Liver (tissue), 9 donors: ENCODE results near the gene IQGAP2. TPM values are rescaled to one million over a fixed set of nuclear protein-coding genes. Genes with fewer than 3 reads are reported as not detected.
A peak's percentile ranks its signal among the peaks of the same experiment; 100 is the strongest.

ENCODE experiments used
- DNase-seq: peaks from one replicate; pipeline ENCODE4 v3.0.0-alpha.2; 2017; ENCODE audit warnings: low spot score
- H3K27ac ChIP-seq, 2 donors: one replicate each; pipeline ENCODE4 v1.7.0; 2013; ENCODE audit warnings: inconsistent platforms in 2 of 2, low read length in 2 of 2, control low read depth in 1 of 2, low read depth in 1 of 2, mild to moderate bottlenecking in 1 of 2
- H3K27me3 ChIP-seq, 4 donors: one replicate each; pipeline versions ENCODE4 v1.6.1 to v1.7.0; 2013; ENCODE audit warnings: low read length in 3 of 4, inconsistent platforms in 1 of 4, mild to moderate bottlenecking in 1 of 4, moderate library complexity in 1 of 4; ENCODE audit not compliant: control insufficient read depth in 4 of 4, insufficient read depth in 4 of 4
- H3K36me3 ChIP-seq, 4 donors: one replicate each; pipeline versions ENCODE4 v1.6.1 to v1.7.0; 2013; ENCODE audit warnings: low read length in 3 of 4, mild to moderate bottlenecking in 3 of 4, low read depth in 1 of 4, moderate library complexity in 1 of 4; ENCODE audit not compliant: control insufficient read depth in 4 of 4, insufficient read depth in 3 of 4
- H3K4me1 ChIP-seq, 4 donors: one replicate each; pipeline versions ENCODE4 v1.6.1 to v1.7.0; 2013; ENCODE audit warnings: low read length in 3 of 4, mild to moderate bottlenecking in 3 of 4, moderate library complexity in 1 of 4; ENCODE audit not compliant: control insufficient read depth in 4 of 4, insufficient read depth in 4 of 4
- H3K4me3 ChIP-seq, 3 donors: one replicate each; pipeline versions ENCODE4 v1.6.1 to v1.7.0; 2013; ENCODE audit warnings: low read length in 3 of 3, control low read depth in 1 of 3, low read depth in 1 of 3, mild to moderate bottlenecking in 1 of 3
- H3K9ac ChIP-seq, 2 donors: one replicate each; pipeline ENCODE4 v1.7.0; 2013; ENCODE audit warnings: low read length in 2 of 2, mild to moderate bottlenecking in 2 of 2, moderate library complexity in 2 of 2, control low read depth in 1 of 2, low read depth in 1 of 2
- H3K9me3 ChIP-seq, 4 donors: one replicate each; pipeline versions ENCODE4 v1.6.1 to v1.7.0; 2013; ENCODE audit warnings: low read length in 3 of 4; ENCODE audit not compliant: control insufficient read depth in 4 of 4
- ATF3 ChIP-seq: IDR thresholded peaks from 2 replicates; pipeline ENCODE4 v1.6.1; 2016; ENCODE audit warnings: antibody characterized with exemption
- EGR1 ChIP-seq, 2 donors: IDR thresholded peaks; 2 replicates each; pipeline ENCODE4 v1.6.1; 2016 to 2018; ENCODE audit warnings: antibody characterized with exemption in 2 of 2, low read depth in 2 of 2
- FOXA1 ChIP-seq: IDR thresholded peaks from 2 replicates; pipeline ENCODE4 v1.6.1; 2016; ENCODE audit warnings: antibody characterized with exemption
- GABPA ChIP-seq, 2 donors: IDR thresholded peaks in 1 of 2; conservative IDR thresholded peaks in 1 of 2; 2 replicates each; pipeline ENCODE4 v1.6.1; 2016; ENCODE audit warnings: antibody characterized with exemption in 2 of 2, mild to moderate bottlenecking in 1 of 2, moderate library complexity in 1 of 2
- HNF4A ChIP-seq, 2 donors: conservative IDR thresholded peaks; 2 replicates each; pipeline ENCODE4 v1.6.1; 2016; ENCODE audit warnings: antibody characterized with exemption in 2 of 2, mild to moderate bottlenecking in 2 of 2
- HNF4G ChIP-seq: IDR thresholded peaks from 2 replicates; pipeline ENCODE4 v1.6.1; 2016; ENCODE audit warnings: antibody characterized with exemption
- JUND ChIP-seq, 2 donors: IDR thresholded peaks; 2 replicates each; pipeline ENCODE4 v1.6.1; 2016; ENCODE audit warnings: antibody characterized with exemption in 2 of 2
- NR2F2 ChIP-seq: IDR thresholded peaks from 2 replicates; pipeline ENCODE4 v1.6.1; 2016; ENCODE audit warnings: antibody characterized with exemption
- RAD21 ChIP-seq, 2 donors: IDR thresholded peaks; 2 replicates each; pipeline ENCODE4 v1.6.1; 2016; ENCODE audit warnings: antibody characterized with exemption in 2 of 2, mild to moderate bottlenecking in 2 of 2
- RXRA ChIP-seq, 2 donors: IDR thresholded peaks; 2 replicates each; pipeline ENCODE4 v1.6.1; 2017 to 2018; ENCODE audit warnings: antibody characterized with exemption in 2 of 2, mild to moderate bottlenecking in 1 of 2
- SP1 ChIP-seq: IDR thresholded peaks from 2 replicates; pipeline ENCODE4 v1.6.1; 2018; ENCODE audit warnings: antibody characterized with exemption, mild to moderate bottlenecking
- WGBS: extraction: QIAGEN DNeasy Blood & Tissue Kit; methylation state at CpG from one replicate; pipeline ENCODE4 v1.1.7; 2013; 5-methylcytosine and 5-hydroxymethylcytosine counted together
- polyA plus RNA-seq, 2 donors: library from polyadenylated mRNA; stranded (reverse) in 1 of 2; unstranded in 1 of 2; fragments of 200-250 nt in 1 of 2; fragments of >200 nt in 1 of 2; fragmentation: Nextera tagmentation in 1 of 2; extraction: Ambion mirVana in 1 of 2; gene quantifications; one replicate each; pipeline versions ENCODE4 v1.2.1 to v1.2.3, GENCODE V29; 2013 to 2015
- total RNA-seq, 2 donors: library from RNA; depleted of rRNA; stranded (reverse); fragments of >200 nt; gene quantifications; one replicate each; pipeline ENCODE4 v1.2.3, GENCODE V29; 2014
- TF ChIP-seq, protein P1 (sequence below): IDR thresholded peaks from 2 replicates; pipeline ENCODE4 v1.6.1; 2016; ENCODE audit warnings: antibody characterized with exemption
- TF ChIP-seq, protein P2 (sequence below): IDR thresholded peaks from 2 replicates; pipeline ENCODE4 v1.6.1; 2016; ENCODE audit warnings: antibody characterized with exemption
- donor health status: healthy.
- donor health status: healthy.
- donor health status: healthy.
- donor health status: healthy.
- donor health status: healthy.

IQGAP2 gene
- total and polyA plus RNA-seq, 4 donors = 41.5 to 205 (median 102) TPM

GRCh38 chr5:76473009-76473336 lies 69.9 kb downstream of the IQGAP2 start:
- WGBS = 69% methylated on average over 2 of the region's 2 CpGs
- Histone ChIP-seq H3K9me3 (no peaks in the 10 kb centered on the region), H3K4me1 (peaks cover 8 to 61% (median 50%) of the 10 kb centered on the region in 4 donors), H3K27me3 (no peaks in the 10 kb centered on the region), H3K9ac (no peak overlapping the region), H3K36me3 (no peaks in the 10 kb centered on the region), H3K4me3 (no peak overlapping the region), H3K27ac (peak overlapping the region; percentile 7 to 67)
- DNase-seq = no peak
- TF ChIP-seq RAD21 (IDR thresholded peaks at IDR 0.05) (no peak), NR2F2 (no peak), ATF3 (no peak)
- TF ChIP-seq, protein P1, sequence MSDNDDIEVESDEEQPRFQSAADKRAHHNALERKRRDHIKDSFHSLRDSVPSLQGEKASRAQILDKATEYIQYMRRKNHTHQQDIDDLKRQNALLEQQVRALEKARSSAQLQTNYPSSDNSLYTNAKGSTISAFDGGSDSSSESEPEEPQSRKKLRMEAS = peak; percentile 3

DNA sequence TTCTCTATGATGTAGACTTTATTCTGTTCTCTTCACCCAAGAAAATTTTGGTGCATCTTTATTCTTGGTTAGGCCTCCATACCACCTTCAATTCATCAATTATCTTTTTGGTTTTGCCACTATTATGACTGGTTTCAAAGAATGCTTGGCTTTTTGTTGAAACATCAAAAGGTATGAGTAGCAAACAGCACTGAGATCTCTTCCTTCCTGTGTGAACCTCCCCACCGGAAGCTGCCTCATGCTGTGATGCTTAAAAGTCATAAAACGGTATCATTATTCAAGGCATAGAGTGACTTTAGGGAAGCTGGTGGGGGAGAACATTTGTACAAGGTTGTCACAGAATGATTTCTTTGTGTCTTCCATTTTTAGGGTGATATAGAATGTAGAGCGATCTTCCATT lies 70.6 kb downstream of the IQGAP2 start:
- H3K9ac ChIP-seq = no peak overlapping the region
- DNase-seq = no peak
- H3K4me3 ChIP-seq = no peak overlapping the region
- H3K27ac ChIP-seq = peak overlapping the region in 1 of 2 donors; percentile 7
- H3K9me3 ChIP-seq = no peaks in the 10 kb centered on the region
- no peaks in the 10 kb centered on the region for H3K36me3 ChIP-seq
- H3K27me3 ChIP-seq = no peaks in the 10 kb centered on the region
- 78% methylated on average over 3 of the region's 3 CpGs for WGBS
- H3K4me1 ChIP-seq = peaks cover 8 to 66% (median 52%) of the 10 kb centered on the region in 4 donors
- TF ChIP-seq GABPA (IDR thresholded peaks at IDR 0.05 in 1 of 2, conservative IDR thresholded peaks at IDR 0.05 in 1 of 2) = no peak
- TF ChIP-seq HNF4G = no peak
- TF ChIP-seq RXRA (IDR thresholded peaks at IDR 0.05) = no peak
- TF ChIP-seq FOXA1 = no peak
- TF ChIP-seq SP1 = no peak
- no peak for TF ChIP-seq NR2F2
- no peak for TF ChIP-seq EGR1 (IDR thresholded peaks at IDR 0.05; ENCODE audit: low read depth in 2 of 2)
- no peak for TF ChIP-seq HNF4A (conservative IDR thresholded peaks at IDR 0.05)
- TF ChIP-seq, protein P2, sequence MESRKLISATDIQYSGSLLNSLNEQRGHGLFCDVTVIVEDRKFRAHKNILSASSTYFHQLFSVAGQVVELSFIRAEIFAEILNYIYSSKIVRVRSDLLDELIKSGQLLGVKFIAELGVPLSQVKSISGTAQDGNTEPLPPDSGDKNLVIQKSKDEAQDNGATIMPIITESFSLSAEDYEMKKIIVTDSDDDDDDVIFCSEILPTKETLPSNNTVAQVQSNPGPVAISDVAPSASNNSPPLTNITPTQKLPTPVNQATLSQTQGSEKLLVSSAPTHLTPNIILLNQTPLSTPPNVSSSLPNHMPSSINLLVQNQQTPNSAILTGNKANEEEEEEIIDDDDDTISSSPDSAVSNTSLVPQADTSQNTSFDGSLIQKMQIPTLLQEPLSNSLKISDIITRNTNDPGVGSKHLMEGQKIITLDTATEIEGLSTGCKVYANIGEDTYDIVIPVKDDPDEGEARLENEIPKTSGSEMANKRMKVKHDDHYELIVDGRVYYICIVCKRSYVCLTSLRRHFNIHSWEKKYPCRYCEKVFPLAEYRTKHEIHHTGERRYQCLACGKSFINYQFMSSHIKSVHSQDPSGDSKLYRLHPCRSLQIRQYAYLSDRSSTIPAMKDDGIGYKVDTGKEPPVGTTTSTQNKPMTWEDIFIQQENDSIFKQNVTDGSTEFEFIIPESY = no peak
- no peak for TF ChIP-seq JUND (IDR thresholded peaks at IDR 0.05)
- no peak for TF ChIP-seq ATF3

DNA sequence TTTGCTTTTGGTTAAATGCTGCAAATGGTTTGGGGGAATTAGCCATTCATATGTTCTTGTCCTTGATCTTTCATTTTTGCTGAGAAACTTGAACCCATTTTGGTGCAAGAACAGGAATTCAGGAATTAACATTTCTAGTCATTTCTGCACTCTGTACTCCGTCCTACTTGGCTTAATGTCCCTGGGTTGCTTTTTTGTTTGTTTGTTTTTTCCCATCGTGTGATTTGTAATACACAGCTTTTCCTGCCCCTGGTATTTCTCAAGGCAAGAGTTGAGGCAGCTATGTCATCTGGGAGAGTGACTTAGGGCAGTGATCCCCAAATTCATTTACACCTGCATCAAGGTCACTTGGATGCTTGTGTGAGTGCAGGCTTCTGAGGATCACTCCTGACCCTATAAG lies 71.3 kb downstream of the IQGAP2 start:
- WGBS = 19% methylated on average over 2 of the region's 2 CpGs
- no peaks in the 10 kb centered on the region for H3K36me3 ChIP-seq
- H3K27ac ChIP-seq = no peak overlapping the region

More for the DNA sequence above, 71.3 kb downstream of the IQGAP2 start:
- peak; percentile 51 to 59 for TF ChIP-seq HNF4A (conservative IDR thresholded peaks at IDR 0.05)
- TF ChIP-seq JUND (IDR thresholded peaks at IDR 0.05) = no peak
- TF ChIP-seq RXRA (IDR thresholded peaks at IDR 0.05) = peak in 1 of 2 donors; percentile 44
- no peak for TF ChIP-seq EGR1 (IDR thresholded peaks at IDR 0.05; ENCODE audit: low read depth in 2 of 2)
- TF ChIP-seq RAD21 (IDR thresholded peaks at IDR 0.05) = no peak
- DNase-seq = no peak
- Histone ChIP-seq H3K4me1 (peaks cover 9 to 68% (median 58%) of the 10 kb centered on the region in 4 donors), H3K27me3 (no peaks in the 10 kb centered on the region), H3K9me3 (no peaks in the 10 kb centered on the region), H3K4me3 (no peak overlapping the region), H3K9ac (no peak overlapping the region)
